Measurements from ENCODE around the gene SCIN.

- TF ChIP-seq EZH2 (IDR thresholded peaks at IDR 0.05; ENCODE audit: insufficient read depth, poor library complexity, severe bottlenecking): no peak
- TF ChIP-seq EZH2phosphoT487 (IDR thresholded peaks at IDR 0.05; ENCODE audit: insufficient read depth, low read depth): no peak
Measured at GRCh38 chr7:12653518-12653917, 83.0 kb downstream of the SCIN start.
